Right lobe of liver (tissue), 4 donors: ENCODE measurements around the gene KICS2.

Source experiments
- POLR2A ChIP-seq: fragments of 450-650 bp; IDR thresholded peaks from one replicate; pipeline ENCODE4 v1.6.1; 2017; ENCODE audit warnings: antibody characterized with exemption, mild to moderate bottlenecking
- TF ChIP-seq, protein P1 (sequence below), 4 donors: fragments of 200-600 bp in 3 of 4; fragments of 450-650 bp in 1 of 4; IDR thresholded peaks; one replicate each; pipeline versions ENCODE4 v1.5.1 to v1.8.0; 2016 to 2022; ENCODE audit warnings: antibody characterized with exemption in 4 of 4, mild to moderate bottlenecking in 2 of 4
- donor health status: DM: no; HTN: no; CAD: no.
- donor health status: DM: no; HTN: no; CAD: no.
- donor health status: DM: no; HTN: yes; CAD: no.

DNA sequence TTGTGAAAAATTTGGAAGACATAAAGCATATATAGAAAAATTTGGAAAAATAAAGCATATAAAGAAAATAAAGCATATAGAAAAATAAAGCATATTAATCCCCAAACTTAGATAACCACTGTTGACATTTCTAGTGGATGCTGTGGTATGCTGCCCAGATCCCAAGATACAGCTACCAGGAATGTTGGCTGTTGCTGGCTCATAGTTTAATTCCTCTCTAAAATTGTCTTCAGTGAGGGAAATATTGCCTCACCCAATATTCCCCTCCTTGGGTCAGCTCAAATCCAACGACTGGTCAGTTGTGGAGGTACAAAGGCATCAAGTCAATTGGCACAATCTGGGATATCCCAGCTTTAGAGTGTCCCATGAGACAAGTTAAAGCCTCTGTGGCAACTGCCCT is 10.1 kb upstream of the KICS2 start:
- no peak for TF ChIP-seq POLR2A
- TF ChIP-seq, protein P1, sequence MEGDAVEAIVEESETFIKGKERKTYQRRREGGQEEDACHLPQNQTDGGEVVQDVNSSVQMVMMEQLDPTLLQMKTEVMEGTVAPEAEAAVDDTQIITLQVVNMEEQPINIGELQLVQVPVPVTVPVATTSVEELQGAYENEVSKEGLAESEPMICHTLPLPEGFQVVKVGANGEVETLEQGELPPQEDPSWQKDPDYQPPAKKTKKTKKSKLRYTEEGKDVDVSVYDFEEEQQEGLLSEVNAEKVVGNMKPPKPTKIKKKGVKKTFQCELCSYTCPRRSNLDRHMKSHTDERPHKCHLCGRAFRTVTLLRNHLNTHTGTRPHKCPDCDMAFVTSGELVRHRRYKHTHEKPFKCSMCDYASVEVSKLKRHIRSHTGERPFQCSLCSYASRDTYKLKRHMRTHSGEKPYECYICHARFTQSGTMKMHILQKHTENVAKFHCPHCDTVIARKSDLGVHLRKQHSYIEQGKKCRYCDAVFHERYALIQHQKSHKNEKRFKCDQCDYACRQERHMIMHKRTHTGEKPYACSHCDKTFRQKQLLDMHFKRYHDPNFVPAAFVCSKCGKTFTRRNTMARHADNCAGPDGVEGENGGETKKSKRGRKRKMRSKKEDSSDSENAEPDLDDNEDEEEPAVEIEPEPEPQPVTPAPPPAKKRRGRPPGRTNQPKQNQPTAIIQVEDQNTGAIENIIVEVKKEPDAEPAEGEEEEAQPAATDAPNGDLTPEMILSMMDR (IDR thresholded peaks at IDR 0.05) = no peak
